GM15510 (cell line): Measurements from ENCODE around the gene NCCRP1.
"Not testable (repeated sequence)": the region's sequence is repeated elsewhere in the genome, so short reads cannot be mapped to it uniquely, and the experiment has no call there.

ENCODE experiments used
- POLR2A ChIP-seq: IDR thresholded peaks from 3 replicates; pipeline ENCODE4 v1.6.1; 2011; ENCODE audit warnings: borderline replicate concordance; ENCODE audit not compliant: insufficient read length; ENCODE audit errors: extremely low read depth

The NCCRP1 gene

DNA sequence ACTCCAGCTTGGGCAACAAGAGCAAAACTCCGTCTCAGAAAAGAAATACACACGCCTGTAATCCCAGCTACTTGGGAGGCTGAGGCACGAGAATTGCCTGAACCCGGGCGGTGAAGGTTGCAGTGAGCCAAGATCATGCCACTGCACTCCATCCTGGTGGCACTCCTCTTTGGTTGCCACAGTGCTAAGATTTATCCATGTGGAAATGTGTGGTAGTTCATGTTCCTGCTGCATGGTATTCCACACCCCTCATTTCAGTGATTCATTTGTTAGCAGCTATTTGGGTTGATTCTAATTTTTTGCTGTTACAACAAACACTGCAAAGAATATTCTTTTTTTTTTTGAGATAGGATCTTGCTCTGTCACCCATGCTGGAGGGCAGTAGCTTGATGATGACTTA lies 35.9 kb downstream of the NCCRP1 start:
- no peak for TF ChIP-seq POLR2A

DNA sequence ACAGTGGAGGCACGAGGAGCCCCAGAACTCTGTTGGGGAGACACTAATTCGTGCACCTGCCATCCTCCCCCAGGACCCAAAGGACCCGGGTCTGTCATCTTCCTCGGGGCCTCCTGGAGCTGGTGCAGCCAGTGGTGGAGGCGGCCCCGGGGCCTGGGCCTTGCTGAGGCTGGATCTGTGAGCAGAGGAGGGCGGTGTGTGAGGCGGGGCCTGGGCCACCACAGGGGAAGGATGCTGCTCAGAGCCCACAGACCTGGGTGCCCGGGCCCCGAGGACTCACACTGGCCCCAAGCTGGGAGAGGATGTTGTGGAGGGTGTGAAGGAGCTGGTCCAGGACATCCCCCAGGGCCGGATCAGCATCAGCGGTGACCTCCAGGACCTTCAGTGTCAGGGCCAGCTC lies 39.8 kb downstream of the NCCRP1 start:
- no peak for TF ChIP-seq POLR2A

DNA sequence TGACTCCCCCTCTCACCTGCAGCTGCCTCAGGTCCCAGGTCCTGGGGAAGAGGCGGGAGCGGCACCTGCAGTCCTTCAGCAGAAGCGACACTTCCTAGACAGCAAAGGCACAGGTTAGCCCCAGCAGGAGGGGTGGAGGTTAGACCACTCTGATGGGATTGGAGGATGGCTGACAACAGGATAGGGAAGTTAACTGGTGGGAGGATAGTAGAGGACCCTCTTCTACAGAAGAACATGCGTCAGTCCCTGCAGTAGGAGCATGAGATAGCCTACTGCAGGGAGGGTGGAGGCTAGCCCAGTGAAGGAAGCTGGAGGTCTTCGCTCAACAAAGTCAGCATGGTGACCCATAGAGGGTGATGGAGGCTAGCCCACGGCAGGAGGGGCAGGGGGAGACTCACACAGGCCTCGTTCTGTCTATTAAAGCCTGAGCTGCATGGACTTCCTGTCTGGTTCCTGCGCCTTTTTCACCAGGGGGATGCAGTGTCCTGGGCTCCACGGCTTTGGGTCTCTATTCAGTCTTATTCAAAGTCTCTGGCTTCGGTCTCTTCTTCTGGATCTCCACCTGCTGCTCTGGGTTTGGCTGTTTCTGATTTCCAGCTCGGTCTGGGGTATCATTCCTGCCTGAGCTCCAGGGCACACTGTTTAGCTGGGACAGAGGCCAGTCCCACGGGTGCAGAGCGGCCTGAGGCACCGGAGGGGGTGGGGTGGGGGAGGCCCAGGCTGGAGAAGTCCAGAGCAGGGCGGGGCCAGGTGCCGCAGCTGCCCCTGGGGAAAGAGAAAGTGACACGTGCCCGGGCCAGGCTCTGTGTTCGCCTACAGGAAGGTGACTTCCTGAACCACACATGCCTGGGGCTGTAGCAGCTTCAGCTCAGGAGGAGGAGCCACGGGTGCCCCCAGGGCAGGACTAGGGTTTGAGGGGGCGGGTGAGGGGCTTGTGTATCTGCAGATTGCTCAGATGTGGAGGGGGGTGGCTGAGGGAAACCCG lies 40.7 kb downstream of the NCCRP1 start:
- TF ChIP-seq POLR2A, result peak; percentile 31

DNA sequence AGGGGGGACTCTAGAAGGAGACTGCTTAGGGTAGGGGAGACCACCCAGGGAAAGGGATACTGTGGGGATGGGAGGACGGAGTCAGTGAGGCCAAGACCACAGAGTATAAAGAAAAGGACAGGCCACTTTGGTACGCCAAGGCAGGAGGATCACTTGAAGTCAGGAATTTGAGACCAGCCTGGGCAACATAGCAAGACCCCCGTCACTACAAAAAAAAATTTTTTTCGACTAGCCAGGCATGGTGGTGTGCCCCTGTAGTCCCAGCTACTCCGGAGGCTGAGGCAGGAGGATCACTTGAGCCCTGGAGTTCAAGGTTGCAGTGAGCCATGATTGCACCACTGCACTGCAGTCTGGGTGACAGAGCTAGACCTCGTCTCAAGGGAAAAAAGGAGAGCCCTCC lies 41.4 kb downstream of the NCCRP1 start:
- no peak for TF ChIP-seq POLR2A

DNA sequence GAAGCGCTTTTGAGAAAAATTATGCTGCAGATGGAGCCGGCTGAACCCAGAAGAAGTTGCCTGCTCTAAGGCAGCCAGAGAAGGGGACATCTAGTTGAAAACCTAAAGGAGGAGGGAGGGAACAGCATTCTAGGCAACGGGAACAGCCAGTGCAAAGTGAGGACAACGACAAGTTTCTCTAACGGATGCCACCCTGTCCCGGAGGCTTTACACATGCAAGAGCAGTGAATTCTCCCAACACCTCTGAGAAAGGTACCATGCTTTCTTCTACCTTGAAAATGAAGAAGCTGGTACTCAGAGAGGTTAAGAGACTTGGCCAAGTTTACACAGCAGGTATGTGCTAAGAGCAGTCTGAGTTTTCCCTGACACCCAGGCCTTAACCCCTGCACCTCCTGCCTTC lies 42.2 kb downstream of the NCCRP1 start:
- no peak for TF ChIP-seq POLR2A

DNA sequence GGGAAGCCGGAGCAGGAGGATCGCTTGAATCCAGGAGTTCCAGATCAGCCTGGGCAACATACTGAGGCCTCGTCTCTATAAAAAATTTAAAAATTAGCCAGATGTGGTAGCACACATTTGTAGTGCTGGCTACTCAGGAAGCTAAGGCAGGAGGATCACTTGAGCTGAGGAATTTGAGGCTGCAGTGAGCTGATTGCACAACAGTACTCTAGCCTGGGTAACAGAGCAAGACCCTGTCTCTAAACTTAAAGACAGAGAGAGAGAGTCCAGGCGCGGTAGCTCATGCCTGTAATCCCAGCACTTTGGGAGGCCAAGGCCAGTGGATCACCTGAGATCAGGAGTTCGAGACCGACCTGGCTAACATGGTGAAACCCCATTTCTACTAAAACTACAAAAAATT lies 43.7 kb downstream of the NCCRP1 start:
- TF ChIP-seq POLR2A, result no peak

DNA sequence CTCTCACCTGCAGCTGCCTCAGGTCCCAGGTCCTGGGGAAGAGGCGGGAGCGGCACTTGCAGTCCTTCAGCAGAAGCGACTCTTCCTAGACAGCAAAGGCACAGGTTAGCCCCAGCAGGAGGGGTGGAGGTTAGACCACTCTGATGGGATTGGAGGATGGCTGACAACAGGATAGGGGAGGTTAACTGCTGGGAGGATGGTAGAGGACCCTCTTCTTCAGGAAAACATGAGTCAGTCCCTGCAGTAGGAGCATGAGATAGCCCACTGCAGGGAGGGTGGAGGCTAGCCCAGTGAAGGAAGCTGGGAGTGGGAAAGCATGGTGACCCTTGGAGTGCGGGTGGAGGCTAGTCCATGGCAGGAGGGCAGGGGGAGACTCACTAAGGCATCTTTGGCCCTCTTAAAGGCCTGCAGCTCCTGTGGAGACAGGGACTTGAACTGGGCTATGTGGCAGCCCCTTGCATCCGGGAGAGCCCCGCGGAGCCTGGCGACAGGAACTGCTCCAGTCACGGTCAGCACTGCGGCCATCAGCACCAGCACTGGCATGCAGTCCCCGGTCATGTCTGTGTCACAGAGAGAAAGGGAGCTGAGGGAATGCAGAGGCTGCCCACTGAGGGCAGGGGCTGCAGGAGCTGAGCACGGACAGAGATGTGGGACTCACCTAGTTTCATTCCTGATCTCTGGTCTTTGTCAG lies 47.8 kb downstream of the NCCRP1 start, which contains the start of gene IFNL3:
TSS of gene IFNL3 (minus strand) at position 597 of the 691 bp plus-strand sequence. CDS start at position 558, 39 bp downstream.
- not testable (repeated sequence) for TF ChIP-seq POLR2A

DNA sequence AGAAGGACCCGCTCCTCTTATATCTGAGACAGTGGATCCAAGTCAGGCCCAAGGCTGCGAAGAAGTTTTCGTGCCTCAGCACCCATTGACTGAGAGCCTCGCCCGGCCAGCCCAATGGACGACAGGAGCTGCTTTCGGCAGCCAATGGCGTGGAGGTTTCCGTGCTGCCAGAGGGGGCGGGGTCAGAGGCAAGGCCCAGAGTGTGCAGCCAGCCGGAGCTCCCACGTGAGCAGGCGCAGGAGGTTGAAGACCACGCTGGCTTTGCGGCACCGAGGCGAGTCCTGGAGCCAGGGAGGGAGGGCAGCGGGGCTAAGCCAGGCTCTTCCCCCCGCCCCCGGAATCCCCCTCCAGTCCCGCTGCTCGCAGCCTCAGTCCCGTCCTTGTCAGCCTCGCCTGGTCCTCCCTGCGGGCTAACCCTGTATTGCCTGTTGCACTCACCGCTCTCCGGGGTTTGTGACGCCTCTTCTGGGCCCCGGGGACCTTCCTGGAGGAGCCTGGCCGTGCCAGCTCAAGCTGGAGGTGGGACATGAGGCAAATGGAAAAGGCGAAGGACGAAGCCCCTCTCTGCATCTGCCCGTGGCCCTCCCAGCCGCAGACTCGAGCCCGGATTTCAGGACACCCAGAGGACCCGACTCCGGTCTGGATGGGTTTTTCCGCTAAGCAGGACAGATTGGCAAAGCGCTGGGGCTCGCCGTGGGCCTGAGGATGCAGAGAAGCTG lies 50.3 kb downstream of the NCCRP1 start:
- no peak for TF ChIP-seq POLR2A

DNA sequence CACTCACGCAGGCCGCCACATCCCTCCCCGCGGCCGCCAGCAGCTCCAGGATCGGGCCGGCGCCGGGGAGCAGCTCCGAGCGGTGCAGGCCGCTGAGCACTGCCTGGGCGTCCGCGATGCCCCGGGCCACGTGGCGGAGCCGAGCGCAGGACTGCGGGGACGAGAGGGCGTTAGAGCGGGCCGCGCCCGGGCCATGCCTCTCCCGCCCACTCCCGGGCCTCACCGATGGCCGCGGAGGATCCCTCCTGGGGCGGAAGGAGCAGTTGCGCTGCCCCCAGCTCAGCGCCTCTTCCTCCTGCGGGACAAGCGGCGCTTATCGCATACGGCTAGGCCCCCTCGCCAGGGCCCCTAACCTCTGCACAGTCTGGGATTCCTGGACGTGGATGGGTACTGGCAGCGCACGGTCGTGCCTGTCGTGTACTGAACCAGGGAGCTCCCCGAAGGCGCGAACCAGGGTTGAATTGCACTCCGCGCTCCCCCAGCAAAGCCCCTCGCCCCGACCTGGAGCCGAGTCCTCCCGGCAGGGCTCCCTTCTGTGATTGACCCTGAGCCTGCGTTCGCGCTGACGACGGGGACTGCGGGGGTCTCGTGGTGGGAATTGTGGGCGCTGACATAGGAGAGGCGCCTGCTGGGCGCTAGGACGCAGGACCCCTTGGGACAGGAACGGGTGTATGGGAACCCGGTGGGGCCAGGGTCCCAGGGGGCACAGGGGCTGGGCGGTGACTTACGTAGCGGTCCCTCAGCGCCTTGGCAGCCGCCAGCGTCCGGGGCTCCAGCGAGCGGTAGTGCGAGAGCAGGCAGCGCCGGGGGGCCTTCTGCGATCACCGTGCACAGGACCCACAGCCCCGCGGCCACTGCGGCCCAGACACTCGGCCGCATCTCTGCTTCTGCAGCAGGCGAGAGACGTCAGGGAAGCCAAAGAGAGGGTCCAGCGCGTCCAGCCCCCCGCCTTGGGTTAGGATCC lies 51.2 kb downstream of the NCCRP1 start:
- no peak for TF ChIP-seq POLR2A

DNA sequence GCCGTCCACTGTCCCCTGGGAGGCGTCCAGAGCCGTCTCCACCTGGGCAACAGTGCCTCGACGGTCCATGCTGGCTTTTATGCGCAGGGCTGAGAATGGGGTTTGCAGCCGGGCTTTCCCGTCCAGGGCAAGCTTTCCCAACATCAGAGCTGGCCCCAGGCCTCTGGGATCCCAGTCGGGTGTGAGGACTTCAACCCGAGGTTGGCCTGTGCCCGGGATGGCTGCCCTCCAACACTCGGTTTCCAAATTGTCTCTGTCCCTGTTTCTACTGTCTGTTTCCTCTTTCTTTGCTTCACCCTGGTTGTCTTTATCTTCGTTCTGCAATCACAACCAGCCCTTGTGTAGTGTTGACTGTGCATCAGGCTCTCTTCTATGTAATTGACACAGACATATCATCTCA lies 52.0 kb downstream of the NCCRP1 start, which contains the start of gene IFNL4:
TSS of gene IFNL4 (minus strand) at position 51 of the 400 bp plus-strand sequence.
- no peak for TF ChIP-seq POLR2A

DNA sequence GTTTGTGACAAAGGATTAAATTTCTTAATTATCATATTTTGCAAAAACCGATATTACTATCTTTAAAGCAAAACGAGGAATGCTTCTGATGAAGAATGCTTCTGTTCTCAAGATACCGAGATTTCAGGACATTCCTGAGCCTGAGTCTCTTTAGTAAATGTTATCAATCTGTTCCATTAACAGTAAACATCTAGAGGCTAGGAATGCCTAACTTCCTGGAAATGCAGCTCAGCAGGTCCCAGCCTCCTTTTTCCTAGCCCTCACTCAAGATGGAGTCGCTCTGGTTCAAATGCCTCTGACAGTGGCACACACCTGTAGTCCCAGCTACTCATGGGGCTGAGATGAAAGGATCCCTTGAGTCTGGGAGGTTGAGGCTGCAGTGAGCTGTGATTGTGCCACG lies 54.3 kb downstream of the NCCRP1 start:
- no peak for TF ChIP-seq POLR2A
